ENCODE data around the gene XIRP2.
"Not testable (repeated sequence)": the region's sequence is repeated elsewhere in the genome, so short reads cannot be mapped to it uniquely, and the experiment has no call there.

The XIRP2 gene

GRCh38 chr2:167048829-167049228 is 160.5 kb downstream of the XIRP2 start:
- DNase-seq (ENCODE audit: low spot score): no peak

- DNase-seq (ENCODE audit: low spot score): no peak
These were observed 161.4 kb downstream of the XIRP2 start for GRCh38 chr2:167049659-167050058.

GRCh38 chr2:167052825-167053224 is 164.5 kb downstream of the XIRP2 start:
- DNase-seq (ENCODE audit: low spot score): no peak

GRCh38 chr2:167054881-167055280 is 166.6 kb downstream of the XIRP2 start:
- no peak for DNase-seq (ENCODE audit: low spot score)

GRCh38 chr2:167057446-167057845 is 169.2 kb downstream of the XIRP2 start:
- no peak for DNase-seq (ENCODE audit: low spot score)

DNA sequence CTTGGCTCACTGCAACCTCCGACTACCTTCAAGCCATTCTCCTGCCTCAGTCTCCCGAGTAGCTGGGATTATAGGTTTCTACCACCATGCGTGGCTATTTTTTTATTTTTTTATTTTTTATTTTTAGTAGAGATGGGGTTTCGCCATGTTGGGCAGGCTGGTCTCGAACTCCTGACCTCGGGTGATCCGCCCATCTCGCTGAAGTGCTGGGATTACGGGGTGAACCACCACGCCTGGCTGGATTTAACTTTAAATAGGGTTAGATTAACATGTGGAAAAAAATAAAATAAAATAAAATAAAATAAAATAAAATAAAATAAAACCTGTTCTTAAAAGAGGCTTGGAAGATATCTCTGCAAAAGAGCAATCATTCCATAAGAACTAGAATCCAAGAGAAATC is 170.9 kb downstream of the XIRP2 start:
- DNase-seq (ENCODE audit: low spot score): no peak

- no peak for DNase-seq (ENCODE audit: low spot score)
These were observed 181.6 kb downstream of the XIRP2 start for GRCh38 chr2:167069855-167070254.

GRCh38 chr2:167075708-167076107 is 187.4 kb downstream of the XIRP2 start:
- DNase-seq (ENCODE audit: low spot score): not testable (repeated sequence)

GRCh38 chr2:167098931-167099330 is 210.7 kb downstream of the XIRP2 start:
- DNase-seq (ENCODE audit: low spot score): not testable (repeated sequence)

GRCh38 chr2:167100506-167100905 is 212.2 kb downstream of the XIRP2 start:
- no peak for DNase-seq (ENCODE audit: low spot score)

GRCh38 chr2:167103028-167103756 is 214.9 kb downstream of the XIRP2 start:
- no peak for DNase-seq (ENCODE audit: low spot score)

DNA sequence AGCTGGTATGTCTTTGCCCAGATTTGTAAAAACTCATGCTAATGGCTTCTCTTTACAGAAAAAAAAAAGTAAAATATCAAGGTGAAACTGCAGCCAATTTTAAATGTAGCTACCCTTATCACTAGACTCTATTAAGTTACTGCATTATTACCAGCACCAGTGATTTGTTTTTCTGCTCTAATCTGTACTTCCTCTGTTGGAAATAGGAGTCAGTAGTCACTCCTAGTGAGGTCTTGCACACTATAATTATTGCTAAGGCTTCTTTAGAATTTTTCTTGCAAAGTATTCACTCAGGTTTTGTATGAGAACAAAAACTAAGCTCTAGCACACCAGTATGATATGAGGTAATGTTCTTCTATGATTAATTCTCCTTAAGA is 215.5 kb downstream of the XIRP2 start:
- DNase-seq (ENCODE audit: low spot score): no peak

- DNase-seq (ENCODE audit: low spot score): no peak
These were observed 216.4 kb downstream of the XIRP2 start for GRCh38 chr2:167104691-167105090.

GRCh38 chr2:167109682-167110081 is 221.4 kb downstream of the XIRP2 start:
- DNase-seq (ENCODE audit: low spot score): not testable (repeated sequence)

DNA sequence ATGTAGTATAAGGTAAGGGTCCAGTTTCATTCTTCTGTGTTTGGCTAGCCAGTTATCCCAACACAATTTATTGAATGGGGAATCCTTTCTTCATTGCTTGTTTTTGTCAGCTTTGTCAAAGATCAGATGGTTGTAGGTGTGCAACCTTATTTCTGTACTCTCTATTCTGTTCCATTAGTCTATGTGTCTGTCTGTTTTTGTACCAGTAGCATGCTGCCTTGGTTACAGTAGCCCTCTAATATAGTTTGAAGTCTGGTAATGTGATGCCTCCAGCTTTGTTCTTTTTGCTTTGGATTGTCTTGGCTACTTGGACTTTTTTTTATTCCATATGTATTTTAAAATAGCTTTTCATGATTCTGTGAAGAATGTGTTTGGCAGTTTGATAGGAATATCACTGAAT is 222.1 kb downstream of the XIRP2 start:
- DNase-seq (ENCODE audit: low spot score): no peak

GRCh38 chr2:167114018-167114417 is 225.7 kb downstream of the XIRP2 start:
- no peak for DNase-seq (ENCODE audit: low spot score)

DNA sequence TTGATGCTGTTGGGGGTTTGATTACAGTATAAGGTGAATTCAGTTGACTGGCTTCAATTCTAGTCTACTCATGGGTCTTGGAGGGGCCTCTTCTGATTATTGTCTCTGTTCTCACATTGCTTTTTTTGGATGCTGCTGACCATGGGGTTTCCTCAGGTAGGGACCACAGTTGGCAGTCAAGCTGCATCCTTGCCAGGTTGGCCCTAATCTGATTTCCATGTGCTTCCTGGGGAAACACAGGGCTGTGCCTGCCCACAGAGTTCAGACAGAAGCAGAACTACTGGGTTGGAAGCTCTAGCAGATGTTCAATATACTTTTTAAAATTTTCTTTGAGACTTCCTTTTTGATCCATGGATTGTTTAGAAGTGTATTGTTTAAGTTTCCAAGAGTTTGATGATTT is 227.3 kb downstream of the XIRP2 start:
- DNase-seq (ENCODE audit: low spot score): no peak

GRCh38 chr2:167122389-167122788 is 234.1 kb downstream of the XIRP2 start:
- no peak for DNase-seq (ENCODE audit: low spot score)

DNA sequence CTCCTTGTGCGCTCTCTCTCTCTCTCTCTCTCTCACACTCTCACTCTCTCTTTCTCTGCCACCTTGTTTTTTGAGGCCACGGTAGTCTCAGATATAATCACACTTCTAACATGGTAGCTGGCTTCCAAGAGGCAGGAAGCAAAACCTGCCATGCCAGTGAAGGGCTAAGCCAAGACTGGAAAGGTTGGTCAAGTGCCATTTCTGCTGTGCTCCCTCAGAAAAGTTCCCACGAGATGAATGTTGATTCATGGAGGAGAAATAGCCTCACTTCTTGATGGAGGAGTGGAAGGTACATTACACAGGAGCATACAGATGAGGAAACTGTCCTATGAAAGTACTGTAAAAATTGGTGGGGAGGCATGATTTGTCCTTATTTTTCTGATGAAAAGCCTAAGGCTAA is 237.9 kb downstream of the XIRP2 start:
- DNase-seq (ENCODE audit: low spot score): no peak

- DNase-seq (ENCODE audit: low spot score): no peak
These were observed 238.9 kb downstream of the XIRP2 start for GRCh38 chr2:167127135-167127534.

GRCh38 chr2:167128130-167128529 is 239.8 kb downstream of the XIRP2 start:
- no peak for DNase-seq (ENCODE audit: low spot score)

- no peak for DNase-seq (ENCODE audit: low spot score)
These were observed 243.8 kb downstream of the XIRP2 start for GRCh38 chr2:167132066-167132465.

DNA sequence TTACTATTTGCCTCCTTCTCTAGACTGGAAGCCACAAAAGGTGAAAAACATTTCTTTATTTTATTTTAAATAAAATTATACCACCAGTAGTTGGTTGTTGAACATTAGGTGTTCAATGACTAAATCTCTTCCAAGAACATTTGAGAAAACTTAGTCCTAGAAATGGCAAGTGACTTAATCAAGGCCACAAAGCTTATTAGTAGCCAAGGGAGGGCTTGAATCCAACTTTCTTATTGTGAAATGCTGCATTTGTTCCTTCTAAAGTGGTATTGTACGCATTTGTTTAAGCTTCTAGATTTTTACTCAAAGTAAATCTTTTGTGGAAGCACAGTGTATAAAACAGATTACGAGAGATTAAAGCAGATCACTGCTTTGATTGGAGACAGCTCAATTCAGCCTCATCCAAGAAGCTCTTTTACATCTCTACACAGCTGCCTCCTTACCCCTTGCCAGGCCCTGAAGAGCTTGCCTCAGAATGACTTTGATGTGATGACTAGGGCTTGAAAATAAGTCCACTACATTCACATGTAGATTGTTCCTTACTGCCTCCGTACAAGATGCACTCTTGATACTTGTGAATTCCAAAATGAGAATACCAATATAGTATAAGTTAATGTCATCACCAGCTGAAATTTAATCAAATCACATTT is 244.8 kb downstream of the XIRP2 start:
- DNase-seq (ENCODE audit: low spot score): no peak

DNA sequence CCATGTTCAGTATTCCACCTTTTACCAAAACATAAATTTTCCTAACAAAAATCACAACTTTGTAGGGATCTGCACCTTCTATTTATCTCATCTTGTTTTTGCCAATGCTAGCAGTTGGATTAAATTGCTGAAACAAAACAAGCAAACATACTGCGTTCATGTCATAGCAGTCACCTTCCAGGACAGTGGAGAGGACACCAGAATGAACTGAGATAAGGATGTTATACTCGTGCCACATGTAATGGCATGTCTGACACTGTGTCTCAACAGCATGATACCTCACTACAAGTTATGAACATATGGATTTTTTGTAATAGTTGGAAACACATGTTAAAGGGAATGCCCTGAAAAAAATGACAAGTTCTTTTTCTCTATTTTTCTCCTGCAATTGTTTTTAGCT is 245.3 kb downstream of the XIRP2 start:
- DNase-seq (ENCODE audit: low spot score): no peak

All from hematopoietic multipotent progenitor cell treated with erythropoietin and hydrocortisone succinate and interleukin-3 and kit ligand, for 15 days (in vitro differentiated cells).